Measurements from ENCODE around the gene ATP4A.

ATP4A gene

DNA sequence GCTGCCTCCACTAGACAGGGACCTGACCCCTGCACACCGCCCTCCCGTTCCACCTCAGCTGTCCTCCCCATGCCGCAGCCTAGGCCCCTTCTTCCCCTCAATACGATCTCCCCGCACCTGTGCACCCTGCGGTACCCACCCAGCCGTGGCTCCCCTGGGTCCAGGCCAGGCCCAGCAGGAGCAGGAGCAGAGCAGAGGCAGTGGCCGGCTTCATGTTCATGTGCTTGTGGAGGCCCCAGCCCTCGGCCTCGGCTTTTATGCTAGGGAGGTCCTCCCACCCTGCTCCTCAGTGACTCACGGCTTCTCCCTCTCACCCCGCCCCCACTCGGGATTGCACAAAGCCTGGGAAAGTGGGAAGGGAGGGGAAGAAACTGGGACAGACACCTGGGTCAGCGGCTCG lies 61.8 kb downstream of the ATP4A start:
- Histone ChIP-seq H4K20me1 (ENCODE audit: insufficient read depth, low read length, poor library complexity, severe bottlenecking) (no peaks in the 10 kb centered on the region), H3K4me2 (ENCODE audit: low read depth, low read length, poor library complexity, severe bottlenecking) (no peak overlapping the region), H3K36me3 (ENCODE audit: insufficient read depth, low read length) (no peaks in the 10 kb centered on the region), H3K4me1 (ENCODE audit: insufficient read depth, low read length, poor library complexity, severe bottlenecking) (no peaks in the 10 kb centered on the region), H3F3A (ENCODE audit: low read depth) (no peaks in the 10 kb centered on the region), H3K9me3 (ENCODE audit: insufficient read depth, low read depth, low read length) (no peaks in the 10 kb centered on the region), H3K9me2 (replicated peaks; ENCODE audit: low read depth, low read length) (no peaks in the 10 kb centered on the region), H2AFZ (ENCODE audit: low read length) (no peak overlapping the region), H3K9ac (ENCODE audit: low read depth, low read length, poor library complexity, severe bottlenecking) (no peak overlapping the region), H3K4me3 (ENCODE audit: low read length, poor library complexity, severe bottlenecking) (no peak overlapping the region), H3K27me3 (ENCODE audit: insufficient read depth, low read length, poor library complexity, severe bottlenecking) (no peaks in the 10 kb centered on the region), H3K79me2 (ENCODE audit: insufficient read depth, low read length) (no peaks in the 10 kb centered on the region)
- TF ChIP-seq, protein P1, sequence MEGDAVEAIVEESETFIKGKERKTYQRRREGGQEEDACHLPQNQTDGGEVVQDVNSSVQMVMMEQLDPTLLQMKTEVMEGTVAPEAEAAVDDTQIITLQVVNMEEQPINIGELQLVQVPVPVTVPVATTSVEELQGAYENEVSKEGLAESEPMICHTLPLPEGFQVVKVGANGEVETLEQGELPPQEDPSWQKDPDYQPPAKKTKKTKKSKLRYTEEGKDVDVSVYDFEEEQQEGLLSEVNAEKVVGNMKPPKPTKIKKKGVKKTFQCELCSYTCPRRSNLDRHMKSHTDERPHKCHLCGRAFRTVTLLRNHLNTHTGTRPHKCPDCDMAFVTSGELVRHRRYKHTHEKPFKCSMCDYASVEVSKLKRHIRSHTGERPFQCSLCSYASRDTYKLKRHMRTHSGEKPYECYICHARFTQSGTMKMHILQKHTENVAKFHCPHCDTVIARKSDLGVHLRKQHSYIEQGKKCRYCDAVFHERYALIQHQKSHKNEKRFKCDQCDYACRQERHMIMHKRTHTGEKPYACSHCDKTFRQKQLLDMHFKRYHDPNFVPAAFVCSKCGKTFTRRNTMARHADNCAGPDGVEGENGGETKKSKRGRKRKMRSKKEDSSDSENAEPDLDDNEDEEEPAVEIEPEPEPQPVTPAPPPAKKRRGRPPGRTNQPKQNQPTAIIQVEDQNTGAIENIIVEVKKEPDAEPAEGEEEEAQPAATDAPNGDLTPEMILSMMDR (conservative IDR thresholded peaks at IDR 0.05; ENCODE audit: low read length) = no peak
- no peak for TF ChIP-seq EZH2phosphoT487 (IDR thresholded peaks at IDR 0.05; ENCODE audit: borderline replicate concordance)

DNA sequence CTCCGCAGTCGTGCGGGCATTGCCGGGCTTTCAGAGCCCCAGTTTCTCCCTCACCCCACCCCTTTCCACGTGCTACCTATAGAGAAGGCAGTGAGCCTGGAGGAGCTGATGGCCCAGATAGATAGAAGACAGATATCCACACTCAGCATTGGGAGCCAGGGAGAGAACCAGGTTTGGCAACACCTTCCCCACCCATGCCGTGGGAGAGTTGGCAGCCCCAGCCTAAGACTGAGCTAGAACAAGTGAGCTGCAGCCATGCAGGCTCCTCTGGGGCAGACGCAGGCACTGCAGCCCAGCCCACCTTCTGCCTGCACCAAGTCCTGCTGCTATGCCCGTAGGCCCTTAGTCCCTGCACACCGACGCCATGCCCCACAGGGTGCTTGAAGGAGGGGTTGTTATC lies 62.8 kb downstream of the ATP4A start:
- Histone ChIP-seq H3K36me3 (ENCODE audit: insufficient read depth, low read length) (no peaks in the 10 kb centered on the region), H3K9me2 (replicated peaks; ENCODE audit: low read depth, low read length) (no peaks in the 10 kb centered on the region), H4K20me1 (ENCODE audit: insufficient read depth, low read length, poor library complexity, severe bottlenecking) (no peaks in the 10 kb centered on the region), H2AFZ (ENCODE audit: low read length) (no peak overlapping the region), H3K79me2 (ENCODE audit: insufficient read depth, low read length) (no peaks in the 10 kb centered on the region), H3K4me2 (ENCODE audit: low read depth, low read length, poor library complexity, severe bottlenecking) (no peak overlapping the region), H3K4me1 (ENCODE audit: insufficient read depth, low read length, poor library complexity, severe bottlenecking) (no peaks in the 10 kb centered on the region), H3K27me3 (ENCODE audit: insufficient read depth, low read length, poor library complexity, severe bottlenecking) (no peaks in the 10 kb centered on the region), H3K4me3 (ENCODE audit: low read length, poor library complexity, severe bottlenecking) (no peak overlapping the region), H3F3A (ENCODE audit: low read depth) (no peaks in the 10 kb centered on the region), H3K9ac (ENCODE audit: low read depth, low read length, poor library complexity, severe bottlenecking) (no peak overlapping the region), H3K9me3 (ENCODE audit: insufficient read depth, low read depth, low read length) (no peaks in the 10 kb centered on the region)
- TF ChIP-seq, protein P1 (conservative IDR thresholded peaks at IDR 0.05; ENCODE audit: low read length) = no peak
- TF ChIP-seq EZH2phosphoT487 (IDR thresholded peaks at IDR 0.05; ENCODE audit: borderline replicate concordance) = no peak

Measured in Loucy (cell line).